Hematopoietic multipotent progenitor cell treated with erythropoietin and hydrocortisone succinate and interleukin-3 and kit ligand, for 17 days (in vitro differentiated cells): ENCODE results near the gene CHRNB1.

ENCODE experiments used
- DNase-seq: peaks from one replicate; pipeline ENCODE4 v3.0.0-alpha.2; 2015; ENCODE audit warnings: low spot score

Gene CHRNB1

DNA sequence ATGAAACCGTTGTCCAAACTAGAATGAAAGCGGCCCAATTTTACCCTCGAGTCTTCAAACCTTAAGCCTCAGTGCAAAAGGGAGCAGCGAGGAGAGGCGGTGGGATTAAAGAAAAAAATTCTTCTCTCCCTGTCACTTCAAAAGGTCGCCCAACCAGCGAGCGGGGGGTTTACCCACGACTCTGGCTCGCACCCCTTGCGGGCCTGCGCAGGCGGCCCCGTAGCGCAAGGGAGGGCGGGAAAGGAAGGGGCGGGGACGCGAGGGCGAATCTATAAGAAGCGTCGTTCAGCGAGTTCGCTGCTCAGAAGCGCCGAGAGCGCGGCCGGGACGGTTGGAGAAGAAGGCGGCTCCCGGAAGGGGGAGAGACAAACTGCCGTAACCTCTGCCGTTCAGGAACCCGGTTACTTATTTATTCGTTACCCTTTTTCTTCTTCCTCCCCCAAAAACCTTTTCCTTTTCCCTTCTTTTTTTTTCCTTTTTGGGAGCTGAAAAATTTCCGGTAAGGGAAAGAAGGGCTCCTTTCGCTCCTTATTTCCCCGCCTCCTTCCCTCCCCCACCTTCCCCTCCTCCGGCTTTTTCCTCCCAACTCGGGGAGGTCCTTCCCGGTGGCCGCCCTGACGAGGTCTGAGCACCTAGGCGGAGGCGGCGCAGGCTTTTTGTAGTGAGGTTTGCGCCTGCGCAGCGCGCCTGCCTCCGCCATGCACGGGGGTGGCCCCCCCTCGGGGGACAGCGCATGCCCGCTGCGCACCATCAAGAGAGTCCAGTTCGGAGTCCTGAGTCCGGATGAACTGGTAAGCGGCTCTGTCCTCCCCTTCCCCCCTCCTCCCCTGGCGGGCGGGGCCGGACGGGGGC lies 39.4 kb downstream of the CHRNB1 start, which contains the start of gene POLR2A:
POLR2A (plus strand) TSS at position 300 of the 852 bp plus-strand sequence.
- peak; percentile 99 for DNase-seq

DNA sequence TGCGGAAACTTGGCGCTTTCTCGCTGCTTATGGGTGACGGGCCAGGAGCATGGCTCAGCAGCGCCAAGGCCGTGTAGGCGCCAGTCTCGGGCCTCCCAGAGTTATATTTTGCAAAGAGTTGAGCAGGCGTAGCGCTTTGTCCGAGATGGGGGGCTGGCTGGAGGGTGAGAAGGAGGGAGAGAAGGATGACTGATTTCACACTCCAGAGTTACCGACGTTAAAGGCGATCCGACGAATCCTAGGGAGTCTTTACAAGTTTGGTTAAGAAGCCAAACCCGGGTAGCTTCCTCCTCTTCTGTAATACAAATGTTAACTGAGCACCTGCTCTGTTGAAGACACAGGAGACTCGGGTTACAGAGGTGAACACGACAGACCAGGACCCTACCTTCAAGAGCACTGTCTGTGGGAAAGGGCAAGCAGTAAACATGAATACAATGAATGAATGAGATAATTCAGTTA lies 40.1 kb downstream of the CHRNB1 start:
- no peak for DNase-seq

DNA sequence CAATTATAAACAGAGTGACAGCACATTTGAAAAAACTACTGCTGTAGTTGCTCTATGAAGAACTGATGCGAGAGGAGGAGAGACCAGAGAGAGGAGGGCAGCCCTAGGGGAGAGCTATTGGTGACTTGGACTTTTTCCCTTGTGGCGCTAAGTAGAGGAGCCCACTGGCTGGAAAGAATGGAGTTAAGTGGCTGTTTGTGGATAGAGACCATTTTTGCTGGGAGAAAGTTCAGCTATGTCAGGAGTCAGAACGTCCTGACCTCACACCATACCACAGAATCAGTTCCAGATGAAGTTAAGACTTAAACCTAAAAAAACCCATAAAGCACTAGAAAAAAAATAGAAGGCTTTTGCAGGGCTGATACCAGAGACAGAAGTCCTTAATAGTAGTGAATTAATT lies 41.3 kb downstream of the CHRNB1 start:
- DNase-seq = no peak

DNA sequence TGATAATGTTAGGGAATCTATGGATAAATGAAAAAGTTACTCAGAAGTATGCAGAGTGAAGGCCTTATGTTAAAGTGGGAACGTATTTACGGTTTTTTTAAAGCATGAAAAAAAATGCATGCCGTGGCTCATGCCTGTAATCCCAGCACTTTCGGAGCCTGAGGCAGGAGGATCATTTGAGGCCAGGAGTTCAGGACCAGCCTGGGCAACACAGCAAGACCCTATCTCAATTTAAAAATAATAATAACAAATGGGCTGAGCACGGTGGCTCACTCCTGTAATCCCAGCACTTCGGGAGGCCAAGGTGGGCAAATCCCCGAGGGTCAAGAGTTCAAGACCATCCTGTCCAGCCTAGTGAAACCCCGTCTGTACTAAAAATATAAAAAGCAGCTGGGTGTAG lies 45.3 kb downstream of the CHRNB1 start:
- DNase-seq = no peak

DNA sequence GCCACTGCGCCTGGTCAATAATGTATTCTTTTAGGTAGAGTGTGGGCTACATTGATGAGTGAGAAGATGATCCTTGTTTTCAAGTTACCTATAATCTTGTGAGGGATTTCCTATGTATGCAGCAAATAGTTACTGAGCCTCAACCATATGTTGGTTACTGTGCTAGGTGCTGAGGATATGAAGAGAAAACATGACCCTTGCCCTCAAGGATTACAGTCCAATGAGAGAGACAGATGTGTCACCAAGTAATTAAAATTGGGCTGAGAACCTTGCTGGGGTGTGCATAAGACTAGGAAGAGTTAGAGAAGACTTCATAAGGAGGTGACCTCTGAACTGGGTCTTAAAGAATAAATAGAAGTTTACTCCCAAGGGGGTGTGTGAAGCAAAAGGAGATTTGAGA lies 46.7 kb downstream of the CHRNB1 start:
- DNase-seq = no peak

DNA sequence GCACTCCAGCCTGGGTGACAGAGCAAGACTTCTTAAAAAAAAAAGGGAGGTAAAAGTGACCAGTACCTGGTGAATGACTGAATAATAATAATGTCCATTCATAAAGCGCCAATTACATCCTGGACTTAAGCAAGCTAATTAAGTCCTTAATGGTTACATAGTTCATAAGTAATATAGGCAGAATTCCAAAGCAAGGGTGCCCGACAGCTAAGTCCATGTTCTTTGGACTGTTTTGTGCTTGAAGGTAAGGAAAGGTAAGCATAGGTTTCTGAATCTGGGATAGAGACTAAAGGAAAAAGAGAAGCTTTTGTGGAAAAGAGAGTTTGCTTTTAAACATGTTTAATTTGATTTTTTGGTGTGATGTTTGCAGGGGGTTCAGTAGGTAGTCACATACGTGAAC lies 49.1 kb downstream of the CHRNB1 start:
- DNase-seq = no peak

DNA sequence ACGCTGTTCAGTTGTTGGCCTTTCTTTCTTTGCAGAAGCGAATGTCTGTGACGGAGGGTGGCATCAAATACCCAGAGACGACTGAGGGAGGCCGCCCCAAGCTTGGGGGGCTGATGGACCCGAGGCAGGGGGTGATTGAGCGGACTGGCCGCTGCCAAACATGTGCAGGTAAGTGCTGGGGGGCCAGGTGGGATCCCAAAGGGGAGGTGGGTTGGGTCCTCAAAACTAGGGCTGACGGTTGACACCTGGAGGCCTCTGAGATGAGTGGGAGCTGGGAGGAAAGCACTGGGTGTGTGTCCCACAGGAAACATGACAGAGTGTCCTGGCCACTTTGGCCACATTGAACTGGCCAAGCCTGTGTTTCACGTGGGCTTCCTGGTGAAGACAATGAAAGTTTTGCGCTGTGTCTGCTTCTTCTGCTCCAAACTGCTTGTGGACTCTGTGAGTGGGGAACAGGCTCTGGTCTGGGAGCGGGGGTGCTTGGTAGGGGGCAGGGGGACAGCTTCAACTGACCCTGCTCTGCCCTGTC lies 51.1 kb downstream of the CHRNB1 start:
- DNase-seq = no peak

DNA sequence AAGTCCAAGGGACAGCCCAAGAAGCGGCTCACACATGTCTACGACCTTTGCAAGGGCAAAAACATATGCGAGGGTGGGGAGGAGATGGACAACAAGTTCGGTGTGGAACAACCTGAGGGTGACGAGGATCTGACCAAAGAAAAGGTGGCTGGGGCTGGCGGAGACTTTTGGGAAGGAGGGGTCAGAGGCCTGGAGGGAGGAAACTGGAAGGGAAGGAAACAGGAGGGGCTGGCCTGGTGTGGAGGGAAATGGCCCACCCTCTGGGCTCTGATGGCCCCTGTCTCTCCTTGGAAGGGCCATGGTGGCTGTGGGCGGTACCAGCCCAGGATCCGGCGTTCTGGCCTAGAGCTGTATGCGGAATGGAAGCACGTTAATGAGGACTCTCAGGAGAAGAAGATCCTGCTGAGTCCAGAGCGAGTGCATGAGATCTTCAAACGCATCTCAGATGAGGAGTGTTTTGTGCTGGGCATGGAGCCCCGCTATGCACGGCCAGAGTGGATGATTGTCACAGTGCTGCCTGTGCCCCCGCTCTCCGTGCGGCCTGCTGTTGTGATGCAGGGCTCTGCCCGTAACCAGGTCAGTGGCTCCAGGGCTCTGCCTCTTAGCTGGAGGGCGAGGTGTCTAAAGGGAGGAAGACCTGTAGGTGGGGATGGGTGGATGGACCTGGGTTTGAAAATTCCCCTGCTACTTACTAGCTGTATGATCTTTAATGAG lies 51.8 kb downstream of the CHRNB1 start:
- DNase-seq = no peak

DNA sequence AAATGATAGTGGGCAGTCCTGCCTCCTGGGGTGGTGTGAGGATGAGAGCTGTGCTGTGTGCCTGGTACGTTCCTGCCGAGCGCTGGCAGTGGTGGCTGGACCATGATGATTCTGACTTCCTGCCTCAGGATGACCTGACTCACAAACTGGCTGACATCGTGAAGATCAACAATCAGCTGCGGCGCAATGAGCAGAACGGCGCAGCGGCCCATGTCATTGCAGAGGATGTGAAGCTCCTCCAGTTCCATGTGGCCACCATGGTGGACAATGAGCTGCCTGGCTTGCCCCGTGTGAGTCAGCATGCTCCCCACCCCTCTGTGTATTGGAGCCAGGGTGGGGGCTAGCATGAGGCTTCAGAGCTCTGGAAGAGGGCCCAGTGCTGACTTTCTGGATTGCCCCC lies 52.4 kb downstream of the CHRNB1 start:
- no peak for DNase-seq

DNA sequence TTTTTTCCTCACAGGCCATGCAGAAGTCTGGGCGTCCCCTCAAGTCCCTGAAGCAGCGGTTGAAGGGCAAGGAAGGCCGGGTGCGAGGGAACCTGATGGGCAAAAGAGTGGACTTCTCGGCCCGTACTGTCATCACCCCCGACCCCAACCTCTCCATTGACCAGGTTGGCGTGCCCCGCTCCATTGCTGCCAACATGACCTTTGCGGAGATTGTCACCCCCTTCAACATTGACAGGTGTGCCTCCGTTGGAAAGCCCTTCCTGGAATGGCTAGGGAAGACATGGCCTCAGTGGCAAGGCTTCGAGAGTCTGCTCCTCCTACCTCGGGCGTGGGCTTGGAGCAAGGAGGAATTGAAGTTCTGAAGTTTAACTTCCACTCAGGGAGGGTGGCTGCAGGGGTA lies 52.8 kb downstream of the CHRNB1 start:
- no peak for DNase-seq

DNA sequence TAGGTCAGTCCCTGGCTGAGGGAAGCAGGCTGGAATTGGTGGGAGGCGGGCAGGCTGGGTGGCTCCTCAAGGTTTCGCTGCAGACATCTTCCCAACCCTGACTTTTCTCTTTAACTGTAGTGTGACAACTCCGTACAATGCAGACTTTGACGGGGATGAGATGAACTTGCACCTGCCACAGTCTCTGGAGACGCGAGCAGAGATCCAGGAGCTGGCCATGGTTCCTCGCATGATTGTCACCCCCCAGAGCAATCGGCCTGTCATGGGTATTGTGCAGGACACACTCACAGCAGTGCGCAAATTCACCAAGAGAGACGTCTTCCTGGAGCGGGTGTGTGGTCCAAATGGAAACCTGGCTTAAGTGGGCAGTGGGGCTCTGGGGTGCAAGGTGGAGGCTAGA lies 54.3 kb downstream of the CHRNB1 start:
- DNase-seq = no peak

DNA sequence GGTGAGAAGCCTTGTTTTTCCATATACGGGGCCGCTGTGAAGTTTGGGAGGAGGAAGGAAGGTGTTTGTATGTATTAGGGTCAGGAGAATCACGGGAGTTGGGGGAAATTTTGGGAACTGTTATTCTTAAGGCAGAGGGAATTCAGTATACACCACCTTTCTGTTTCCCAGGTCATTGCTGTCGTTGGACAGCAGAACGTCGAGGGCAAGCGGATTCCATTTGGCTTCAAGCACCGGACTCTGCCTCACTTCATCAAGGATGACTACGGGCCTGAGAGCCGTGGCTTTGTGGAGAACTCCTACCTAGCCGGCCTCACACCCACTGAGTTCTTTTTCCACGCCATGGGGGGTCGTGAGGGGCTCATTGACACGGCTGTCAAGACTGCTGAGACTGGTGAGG lies 56.9 kb downstream of the CHRNB1 start:
- DNase-seq = no peak

DNA sequence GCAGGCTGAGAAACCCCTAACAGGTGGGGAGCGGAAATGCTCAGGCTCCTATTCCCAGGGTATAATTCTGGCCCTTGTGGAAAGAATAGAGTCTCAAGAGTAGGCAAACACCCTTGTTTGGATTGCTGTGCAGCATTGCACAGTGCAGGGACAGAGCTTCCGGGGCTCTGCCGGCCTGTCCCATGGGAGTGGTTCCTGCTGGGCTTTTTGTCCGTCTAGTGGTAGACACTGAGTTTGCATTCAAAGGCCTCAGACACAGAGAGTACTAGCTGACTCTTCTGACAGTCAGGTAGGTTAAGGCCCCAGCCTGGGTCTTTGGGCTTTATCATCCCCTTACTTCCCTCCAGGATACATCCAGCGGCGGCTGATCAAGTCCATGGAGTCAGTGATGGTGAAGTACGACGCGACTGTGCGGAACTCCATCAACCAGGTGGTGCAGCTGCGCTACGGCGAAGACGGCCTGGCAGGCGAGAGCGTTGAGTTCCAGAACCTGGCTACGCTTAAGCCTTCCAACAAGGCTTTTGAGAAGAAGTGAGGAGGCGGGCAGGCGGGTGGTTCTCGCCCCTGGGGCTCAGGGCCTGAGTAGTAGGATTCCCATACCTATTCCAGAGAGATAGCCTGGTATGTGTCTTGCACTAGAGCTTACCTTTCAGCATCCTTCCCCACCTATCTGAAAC lies 57.4 kb downstream of the CHRNB1 start:
- DNase-seq = no peak

DNA sequence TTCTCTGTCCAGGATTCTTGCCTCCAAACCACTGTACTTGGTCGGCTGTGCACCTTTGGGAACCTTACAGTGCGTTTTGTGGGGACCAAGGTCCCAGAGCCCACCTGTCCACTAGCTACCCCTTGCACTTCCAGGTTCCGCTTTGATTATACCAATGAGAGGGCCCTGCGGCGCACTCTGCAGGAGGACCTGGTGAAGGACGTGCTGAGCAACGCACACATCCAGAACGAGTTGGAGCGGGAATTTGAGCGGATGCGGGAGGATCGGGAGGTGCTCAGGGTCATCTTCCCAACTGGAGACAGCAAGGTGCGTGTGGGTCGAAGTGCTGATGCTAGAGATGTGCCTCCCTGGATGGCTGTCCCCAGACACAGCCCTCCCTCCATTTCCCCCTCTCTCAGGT lies 58.1 kb downstream of the CHRNB1 start:
- DNase-seq = no peak

DNA sequence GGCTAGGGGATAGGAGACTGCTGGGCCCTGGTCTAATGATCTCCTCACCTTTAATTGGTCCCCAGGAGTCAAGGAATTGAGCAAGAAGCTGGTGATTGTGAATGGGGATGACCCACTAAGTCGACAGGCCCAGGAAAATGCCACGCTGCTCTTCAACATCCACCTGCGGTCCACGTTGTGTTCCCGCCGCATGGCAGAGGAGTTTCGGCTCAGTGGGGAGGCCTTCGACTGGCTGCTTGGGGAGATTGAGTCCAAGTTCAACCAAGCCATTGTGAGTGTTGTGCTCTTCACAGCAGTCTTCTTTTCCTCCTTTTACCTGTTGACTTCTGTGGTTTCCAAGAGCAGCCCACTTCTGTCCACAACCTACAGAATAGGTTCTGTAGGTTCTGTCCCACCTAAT lies 58.7 kb downstream of the CHRNB1 start:
- DNase-seq = no peak
